HK-2 (cell line): ENCODE measurements around the gene NRAP.

Source experiments
- DNase-seq: peaks from one replicate; pipeline ENCODE4 v3.0.0-alpha.2; 2018; ENCODE audit not compliant: unreplicated experiment

Gene NRAP

GRCh38 chr10:113631684-113632367, 32.0 kb downstream of the NRAP start:
- no peak for DNase-seq

- DNase-seq = no peak
Measured at GRCh38 chr10:113630929-113631533, 32.8 kb downstream of the NRAP start.

- DNase-seq = no peak
Measured at GRCh38 chr10:113628607-113629153, 35.2 kb downstream of the NRAP start.

GRCh38 chr10:113627836-113628235, 36.0 kb downstream of the NRAP start:
- no peak for DNase-seq

GRCh38 chr10:113626809-113627355, 37.0 kb downstream of the NRAP start:
- no peak for DNase-seq

GRCh38 chr10:113625461-113626186, 38.2 kb downstream of the NRAP start:
- no peak for DNase-seq

- no peak for DNase-seq
Measured at GRCh38 chr10:113622831-113623230, 41.0 kb downstream of the NRAP start.

GRCh38 chr10:113621799-113622198, 42.0 kb downstream of the NRAP start:
- no peak for DNase-seq

GRCh38 chr10:113620936-113621335, 42.9 kb downstream of the NRAP start:
- no peak for DNase-seq

GRCh38 chr10:113620511-113620910, 43.3 kb downstream of the NRAP start:
- DNase-seq = no peak

- DNase-seq = no peak
Measured at GRCh38 chr10:113619401-113619800, 44.4 kb downstream of the NRAP start.

GRCh38 chr10:113618338-113618737, 45.5 kb downstream of the NRAP start:
- no peak for DNase-seq

GRCh38 chr10:113617086-113617485, 46.8 kb downstream of the NRAP start:
- DNase-seq = no peak

GRCh38 chr10:113616244-113617074, 47.4 kb downstream of the NRAP start:
- no peak for DNase-seq

- no peak for DNase-seq
Measured at GRCh38 chr10:113613977-113614690, 49.7 kb downstream of the NRAP start.

GRCh38 chr10:113613427-113613826, 50.4 kb downstream of the NRAP start:
- no peak for DNase-seq

GRCh38 chr10:113612154-113612553, 51.7 kb downstream of the NRAP start:
- DNase-seq = no peak

GRCh38 chr10:113610631-113611601, 52.9 kb downstream of the NRAP start:
- DNase-seq = no peak

GRCh38 chr10:113609704-113610108, 54.1 kb downstream of the NRAP start:
- DNase-seq = no peak
